Stimulated activated CD4-positive, alpha-beta T cell treated with anti-CD3 and anti-CD28 coated beads, TNF-alpha, amount 100 ng/mL, for 24 hours (primary cell): ENCODE measurements around the gene SVIL.
"Not testable (repeated sequence)": the region's sequence is repeated elsewhere in the genome, so short reads cannot be mapped to it uniquely, and the experiment has no call there.

Experiments used
- DNase-seq, 3 experiments: peaks; one replicate each; pipeline ENCODE4 v3.0.0-alpha.2; 2020; ENCODE audit warnings: low read depth in 3 of 3

Gene SVIL

DNA sequence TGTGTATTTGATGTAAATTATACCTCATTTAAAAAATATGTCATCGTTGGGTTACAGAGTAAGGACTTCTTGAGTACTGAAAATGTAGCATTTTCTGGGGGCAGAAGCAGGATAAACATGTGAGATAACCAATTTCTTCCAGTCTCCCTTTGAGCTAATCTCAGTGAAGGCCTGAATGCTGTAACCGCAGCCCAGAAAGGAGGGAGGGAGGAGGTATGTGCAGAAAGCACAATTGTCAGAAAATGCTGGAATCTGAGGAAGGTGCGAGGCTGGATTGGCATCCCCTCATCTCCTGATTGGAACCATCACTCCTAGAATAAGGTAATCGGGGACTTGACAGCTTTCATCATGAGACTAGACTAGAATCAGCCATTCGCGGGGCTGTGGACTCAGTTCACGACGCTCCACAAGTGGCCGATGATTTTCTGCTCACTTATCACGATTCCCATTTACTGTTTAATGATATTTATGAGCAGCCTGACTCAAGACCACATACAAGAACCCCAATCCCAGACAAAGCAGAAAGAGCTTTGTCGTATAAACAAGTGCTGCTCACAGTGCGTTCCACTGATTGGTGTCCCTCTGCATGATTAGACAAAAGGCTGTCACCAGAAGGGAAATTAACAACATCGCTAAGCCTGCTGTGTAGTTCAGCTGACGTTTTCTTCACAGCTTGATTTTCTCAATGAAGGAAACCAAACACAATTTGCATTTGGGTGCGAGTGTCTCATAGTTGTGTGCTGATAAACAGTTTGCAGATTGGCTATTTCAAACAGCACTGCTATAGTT, 93.2 kb downstream of the SVIL start:
- DNase-seq = no peak

DNA sequence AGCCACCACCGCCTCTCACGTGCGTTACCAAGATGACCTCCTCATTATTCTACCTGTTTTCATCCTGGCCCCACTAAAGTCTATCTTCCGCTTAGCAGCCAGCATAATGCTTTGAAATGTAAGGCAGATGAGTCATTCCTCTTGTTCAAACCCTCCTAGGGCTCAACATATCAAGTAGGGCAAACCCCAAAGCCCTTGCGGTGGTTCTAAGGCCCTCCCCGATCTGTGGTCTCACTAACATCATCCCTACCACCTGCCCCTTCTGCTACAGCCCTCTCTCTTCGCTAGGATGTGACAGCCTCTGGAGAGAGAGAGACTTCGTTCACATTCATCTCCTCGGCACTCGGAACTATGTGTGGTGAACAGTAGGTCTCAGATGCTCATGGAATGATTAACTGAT, 94.8 kb downstream of the SVIL start:
- no peak for DNase-seq

DNA sequence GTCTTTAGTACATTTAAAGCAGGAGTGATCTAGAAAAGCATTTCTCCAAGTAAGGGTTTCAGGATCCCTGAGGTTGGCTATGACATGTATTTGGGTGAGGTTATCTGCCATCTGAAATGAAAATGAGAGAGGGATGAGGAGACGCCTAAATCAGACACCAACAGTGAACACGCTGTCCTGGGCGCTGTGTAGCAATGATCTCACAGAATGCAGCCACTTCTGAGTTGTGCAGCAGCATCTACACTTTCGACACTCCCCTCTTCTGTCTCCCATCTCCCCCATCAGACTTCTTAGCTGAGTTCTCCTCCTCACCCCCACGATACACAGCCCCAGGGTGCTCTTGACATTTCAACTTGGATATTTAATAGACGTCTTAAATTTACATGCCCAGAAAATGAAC, 95.4 kb downstream of the SVIL start:
- DNase-seq = no peak

DNA sequence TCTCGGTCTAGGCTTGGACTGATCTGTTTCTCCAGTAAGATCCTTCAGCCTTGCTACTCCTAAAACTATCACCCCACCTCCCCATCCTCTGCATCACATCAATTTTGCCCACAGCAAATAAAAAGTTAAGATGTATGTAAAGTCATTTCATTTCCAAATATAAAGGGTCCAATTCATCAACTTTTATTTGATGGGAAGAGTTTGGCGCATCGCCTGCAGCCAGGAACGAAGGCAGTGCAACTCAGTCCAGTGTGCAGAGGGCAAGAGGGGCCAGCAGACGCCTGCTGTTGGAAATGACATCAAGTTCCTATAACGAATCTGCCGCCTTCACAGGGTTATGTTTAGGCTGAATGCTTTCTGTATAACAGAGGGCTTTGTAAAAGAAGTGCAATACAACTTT, 97.0 kb downstream of the SVIL start:
- DNase-seq = no peak

DNA sequence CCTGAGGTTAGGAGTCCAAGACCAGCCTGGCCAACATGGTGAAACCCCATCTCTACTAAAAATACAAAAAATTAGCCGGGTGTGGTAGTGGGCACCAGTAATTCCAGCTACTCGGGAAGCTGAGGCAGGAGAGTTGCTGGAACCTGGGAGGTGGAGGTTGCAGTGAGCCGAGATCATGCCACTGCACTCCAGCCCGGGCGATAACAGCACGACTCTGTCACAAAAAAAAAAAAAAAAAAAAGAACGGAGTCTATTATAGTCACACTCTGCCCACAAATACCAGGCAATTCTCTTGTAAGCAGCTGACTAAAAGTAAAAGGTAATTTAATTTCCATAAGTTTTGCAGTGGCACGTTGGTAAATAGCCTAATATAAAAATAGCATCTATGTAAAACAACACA, 98.1 kb downstream of the SVIL start:
- not testable (repeated sequence) for DNase-seq

DNA sequence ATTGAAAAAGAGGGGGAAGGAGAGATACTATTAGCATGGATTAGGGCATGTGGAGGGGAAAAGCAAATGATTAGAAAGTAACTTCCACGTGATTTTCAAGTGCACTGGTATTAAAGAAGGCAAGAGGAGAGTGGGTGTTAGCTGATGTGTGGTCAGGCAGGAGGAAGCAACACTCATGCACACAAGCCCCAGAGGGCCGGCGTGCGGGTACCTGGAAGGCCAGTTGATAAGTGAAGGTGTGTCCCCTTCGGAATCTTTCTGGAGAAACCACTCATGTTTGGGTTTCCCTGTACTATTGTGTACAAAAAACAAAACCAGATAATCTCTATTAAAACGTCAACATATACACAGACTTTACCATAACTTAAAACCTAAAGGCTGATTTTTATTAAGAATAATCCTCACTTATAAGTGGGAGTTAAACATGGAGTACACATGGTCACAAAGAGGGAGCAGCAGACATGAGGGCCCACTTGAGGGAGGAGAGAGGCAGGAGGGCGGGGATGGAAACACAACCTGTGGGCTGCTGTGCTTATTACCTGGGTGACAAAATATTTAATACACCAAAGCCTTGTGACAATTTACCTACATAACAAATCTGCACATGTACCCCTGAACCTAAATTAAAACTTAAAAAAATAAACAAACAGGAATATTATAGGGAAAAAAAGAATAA, 98.9 kb downstream of the SVIL start:
- no peak for DNase-seq

DNA sequence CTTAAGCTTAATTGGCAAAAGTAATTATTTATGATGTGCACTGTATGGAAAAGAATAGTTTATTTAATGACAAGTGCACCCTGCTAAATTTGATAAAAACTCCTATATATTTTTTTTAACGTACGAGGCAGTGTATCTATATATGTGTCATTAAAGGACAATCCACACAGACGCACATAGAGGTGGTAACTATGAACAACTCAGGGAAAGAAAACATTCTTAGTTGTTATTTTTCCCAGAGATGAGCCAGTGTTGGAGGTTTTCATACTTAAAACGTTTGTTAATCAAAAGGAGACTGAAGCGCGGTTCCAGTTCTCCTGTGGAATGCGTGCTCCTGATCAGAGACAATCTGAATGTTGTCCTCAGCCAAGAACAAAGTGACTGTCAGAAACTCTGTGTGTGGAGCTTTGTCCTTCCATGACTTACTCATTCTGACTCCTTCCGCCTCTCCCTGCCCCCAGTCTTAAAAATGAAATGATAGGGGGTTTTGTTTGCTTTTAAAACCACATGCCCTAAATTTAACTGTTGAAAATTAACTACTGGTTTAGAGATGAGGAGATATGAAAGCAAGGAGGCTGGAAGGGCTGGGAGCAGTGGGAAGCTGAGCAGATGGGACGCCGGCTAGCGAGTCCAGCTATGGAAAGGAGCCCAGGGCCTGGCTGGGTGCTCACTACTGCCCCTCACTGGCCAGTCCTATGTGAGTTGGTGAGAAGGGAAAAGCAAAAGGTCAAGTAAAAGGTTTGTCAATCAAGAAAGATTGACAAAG, 99.6 kb downstream of the SVIL start:
- DNase-seq = no peak

DNA sequence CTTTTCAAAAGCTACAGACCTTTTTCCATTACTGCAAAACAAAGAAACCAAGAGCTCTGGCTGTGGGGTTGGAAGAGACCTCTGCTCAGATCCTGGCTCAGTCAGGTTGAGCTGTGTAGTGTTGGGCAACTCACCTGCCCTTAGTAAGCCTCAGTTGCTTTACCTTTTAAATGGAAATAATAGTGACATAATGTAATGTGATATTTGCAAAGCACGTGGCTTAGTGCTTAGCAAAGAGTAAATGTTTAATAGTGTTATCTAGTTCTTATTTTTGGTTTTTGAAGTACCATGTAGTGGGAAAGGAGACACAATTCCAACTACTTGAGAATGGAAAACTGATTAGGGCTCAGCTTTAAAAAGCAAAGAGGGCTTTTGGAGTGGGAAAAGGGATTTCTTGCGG, 100.2 kb downstream of the SVIL start:
- DNase-seq = no peak

DNA sequence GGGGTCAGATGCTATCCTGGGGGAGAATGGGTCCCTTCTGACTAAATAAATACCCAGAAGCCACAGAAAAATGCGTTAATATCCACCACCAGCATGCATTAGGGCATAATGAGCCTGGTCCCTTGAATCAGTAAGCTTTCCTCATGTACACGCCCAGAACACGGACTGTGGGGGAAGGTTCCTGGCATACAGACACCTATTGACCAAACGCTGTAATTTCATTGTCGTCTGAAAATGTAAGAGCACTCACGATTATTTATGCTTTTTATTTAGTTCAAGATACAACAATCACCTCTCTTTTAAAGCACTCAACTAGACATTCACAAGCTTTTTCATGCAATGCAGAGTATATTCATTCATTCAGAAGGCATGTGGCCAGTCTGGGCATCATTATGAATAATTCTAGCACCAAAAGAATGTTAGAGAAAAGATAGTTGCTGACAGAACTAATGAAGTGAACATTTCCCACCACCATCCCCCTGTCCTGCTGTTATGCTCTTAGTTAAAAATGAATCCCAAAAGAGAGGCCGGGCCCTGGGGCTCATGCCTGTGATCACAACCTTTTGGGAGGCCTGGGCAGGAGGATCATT, 101.0 kb downstream of the SVIL start:
- DNase-seq = no peak

DNA sequence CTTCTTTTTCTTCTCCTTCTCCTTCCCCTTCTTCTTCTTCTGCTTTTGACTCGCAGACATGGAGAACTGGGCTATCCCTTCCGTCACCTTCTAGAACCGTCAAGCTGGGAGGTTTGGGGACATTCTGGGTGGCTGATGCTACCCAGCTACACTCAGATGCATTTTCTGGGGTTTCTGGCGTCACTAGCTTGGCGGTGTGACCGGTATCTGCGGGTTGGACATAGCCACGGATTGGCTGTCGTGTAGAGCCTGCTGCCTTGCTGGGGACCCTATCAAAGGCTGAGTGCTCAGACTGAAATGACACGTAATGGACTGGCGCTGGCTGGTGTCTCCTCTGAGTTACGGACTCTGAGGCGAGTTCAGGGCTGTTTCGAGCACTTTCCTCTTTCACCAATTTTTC, 101.7 kb downstream of the SVIL start:
- no peak for DNase-seq

DNA sequence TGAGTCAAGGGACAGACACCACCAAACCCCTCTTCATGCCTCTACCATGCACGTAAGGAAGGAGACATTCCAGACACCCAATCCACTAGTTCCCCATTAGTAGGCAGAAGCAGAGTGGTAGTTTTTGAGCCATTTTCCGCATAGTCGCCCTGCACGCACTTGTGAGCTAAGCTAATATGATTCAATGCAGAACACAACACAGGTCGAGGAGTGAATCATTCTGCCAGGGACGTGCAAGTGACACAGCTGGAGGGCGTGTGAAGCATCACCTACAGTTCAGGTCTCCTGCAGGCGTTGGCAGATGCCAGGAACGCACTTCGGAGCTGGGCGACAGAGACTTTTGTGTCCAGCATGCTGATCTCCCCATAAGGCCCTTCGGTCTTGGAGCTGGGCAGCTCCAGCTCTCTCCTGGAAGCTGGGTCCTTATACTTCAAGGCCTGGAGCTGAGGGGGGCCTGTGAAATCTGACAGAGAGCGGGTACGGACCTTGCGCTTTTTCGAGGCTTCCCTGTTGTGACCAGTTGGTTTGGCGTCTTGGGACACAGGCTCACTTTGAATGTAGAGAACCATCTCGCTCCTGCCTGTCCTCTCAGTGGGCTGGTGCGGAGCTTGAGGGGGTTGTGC, 102.4 kb downstream of the SVIL start:
- no peak for DNase-seq

DNA sequence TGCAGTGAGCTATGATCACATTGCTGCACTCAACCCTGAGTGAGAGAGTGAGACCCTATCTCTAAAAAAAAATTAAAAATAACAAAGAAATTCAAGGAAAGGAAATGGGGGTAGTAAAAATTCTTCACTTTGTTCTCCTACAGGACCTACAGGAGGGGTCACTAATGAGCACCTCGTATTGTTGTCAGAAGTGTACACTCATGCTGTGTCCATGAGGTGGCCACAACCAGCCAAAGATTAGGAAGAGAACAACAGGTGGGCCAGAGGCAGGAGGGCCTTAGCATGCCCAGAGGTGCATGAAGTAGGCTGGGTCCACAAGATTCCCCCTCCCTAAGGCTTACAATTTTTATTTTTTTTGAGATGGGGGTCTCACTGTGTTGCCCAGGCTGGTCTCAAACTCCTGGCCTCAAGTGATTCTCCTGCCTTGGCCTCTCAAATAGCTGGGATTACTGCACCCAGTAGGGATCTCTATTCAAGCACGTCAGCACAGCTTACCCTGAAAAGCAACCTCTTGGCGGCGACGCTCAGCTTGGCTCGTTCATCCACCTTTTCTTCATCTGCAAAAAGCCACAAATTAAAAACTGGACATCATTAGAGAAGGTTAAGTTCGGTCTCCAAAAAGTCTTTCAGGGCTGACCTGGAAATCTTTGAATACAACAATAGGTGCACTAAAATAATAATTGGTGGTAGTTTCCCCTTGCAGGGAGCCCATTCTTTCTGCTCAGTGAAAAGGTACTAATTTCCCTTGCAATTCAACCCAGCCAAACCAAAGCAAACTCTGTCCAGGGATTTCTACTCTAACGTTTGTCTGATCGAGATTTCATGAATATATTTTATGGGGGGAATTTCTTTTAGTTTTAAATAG, 104.4 kb downstream of the SVIL start:
- no peak for DNase-seq

DNA sequence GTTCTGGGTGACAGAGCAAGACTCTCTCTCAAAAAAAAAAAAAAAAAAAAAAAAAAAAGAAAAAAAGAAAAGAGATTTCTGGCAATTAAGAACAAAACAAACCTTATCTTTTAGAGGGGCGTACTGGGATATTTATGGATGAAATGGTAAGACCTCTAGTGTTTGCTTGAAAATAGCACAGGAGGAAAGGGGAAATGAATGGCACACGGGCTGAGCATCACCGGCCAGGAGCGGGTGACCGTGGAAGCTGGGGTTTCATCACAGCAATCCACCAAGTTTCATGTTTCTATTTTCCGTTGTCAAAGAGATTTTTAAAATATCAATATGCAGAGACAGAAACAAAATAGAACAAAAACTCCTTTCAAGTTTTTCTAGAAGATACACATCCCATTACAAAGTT, 105.6 kb downstream of the SVIL start:
- no peak for DNase-seq

DNA sequence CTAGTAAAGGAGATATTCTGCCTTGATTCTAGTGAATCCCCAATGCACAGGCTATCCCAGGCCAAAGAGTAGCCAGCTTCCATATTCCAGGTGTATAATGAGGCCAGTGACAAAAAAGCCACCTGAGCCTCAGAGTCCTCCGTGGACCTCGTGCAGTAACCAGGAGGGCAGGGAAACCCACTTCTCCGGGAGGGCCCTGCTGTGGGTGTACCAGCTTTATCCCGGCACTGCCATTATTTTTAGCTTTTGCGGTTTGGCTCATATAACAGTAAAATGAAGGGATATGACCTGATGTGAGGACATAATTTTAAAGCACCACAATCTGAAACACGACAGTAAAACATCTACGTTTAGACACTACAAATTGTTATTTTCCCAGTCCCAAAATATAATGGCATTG, 109.0 kb downstream of the SVIL start:
- no peak for DNase-seq

DNA sequence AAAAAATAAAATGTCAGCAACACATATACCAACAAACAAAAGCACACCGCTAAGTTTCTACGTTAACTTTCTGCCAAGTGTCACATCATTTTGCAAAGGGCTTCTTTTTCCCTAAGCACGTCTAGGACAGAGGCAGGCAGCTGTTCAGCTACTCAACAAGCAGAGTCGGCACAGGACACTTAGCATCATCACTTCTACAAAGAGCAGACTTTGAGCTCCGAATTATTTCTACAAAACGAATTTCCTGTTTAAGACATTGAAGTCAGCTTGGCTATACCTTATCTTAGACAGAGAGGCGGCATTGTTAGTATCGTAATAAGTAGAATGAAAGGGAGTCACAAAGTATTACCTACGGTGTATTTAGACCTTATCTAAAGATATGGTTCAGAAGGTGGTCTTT, 110.1 kb downstream of the SVIL start:
- no peak for DNase-seq

DNA sequence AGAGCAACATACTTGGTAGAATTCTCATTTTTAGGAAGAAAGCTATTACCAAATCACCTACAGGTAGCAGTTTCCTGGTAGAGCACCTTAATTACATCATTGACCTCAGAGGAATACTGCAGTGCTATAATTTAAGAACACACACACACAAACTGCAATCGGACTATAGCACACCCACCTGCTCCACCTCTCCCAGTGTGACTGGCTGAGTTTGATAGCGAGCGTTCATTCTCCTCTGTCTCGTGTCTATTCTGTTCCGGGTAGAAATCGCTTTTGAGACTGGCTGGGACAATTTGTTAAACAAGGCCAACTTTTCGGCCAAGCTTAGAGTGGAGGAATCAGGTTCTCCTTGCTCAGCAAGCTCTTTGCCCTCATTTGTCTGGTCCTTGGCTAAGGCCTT, 110.5 kb downstream of the SVIL start:
- DNase-seq = no peak

DNA sequence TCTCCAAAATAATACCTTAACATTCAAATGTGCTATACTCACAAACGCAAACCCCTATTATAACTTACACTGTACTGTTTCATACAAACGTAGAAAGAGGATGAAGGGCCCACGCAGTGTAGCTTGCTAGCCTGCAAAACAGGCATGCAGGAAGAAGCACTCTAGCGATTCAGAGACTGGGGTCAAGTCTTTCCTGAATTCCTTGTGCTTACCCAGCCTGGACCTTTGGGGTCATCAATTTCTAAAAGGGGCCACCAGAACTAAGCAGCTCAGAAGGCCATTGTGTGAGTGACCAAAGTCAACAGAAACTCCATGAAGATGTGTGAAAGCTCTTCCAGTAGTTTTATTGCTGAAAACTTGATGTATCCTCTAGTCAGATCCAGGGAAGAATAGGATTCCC, 111.9 kb downstream of the SVIL start:
- DNase-seq = no peak

DNA sequence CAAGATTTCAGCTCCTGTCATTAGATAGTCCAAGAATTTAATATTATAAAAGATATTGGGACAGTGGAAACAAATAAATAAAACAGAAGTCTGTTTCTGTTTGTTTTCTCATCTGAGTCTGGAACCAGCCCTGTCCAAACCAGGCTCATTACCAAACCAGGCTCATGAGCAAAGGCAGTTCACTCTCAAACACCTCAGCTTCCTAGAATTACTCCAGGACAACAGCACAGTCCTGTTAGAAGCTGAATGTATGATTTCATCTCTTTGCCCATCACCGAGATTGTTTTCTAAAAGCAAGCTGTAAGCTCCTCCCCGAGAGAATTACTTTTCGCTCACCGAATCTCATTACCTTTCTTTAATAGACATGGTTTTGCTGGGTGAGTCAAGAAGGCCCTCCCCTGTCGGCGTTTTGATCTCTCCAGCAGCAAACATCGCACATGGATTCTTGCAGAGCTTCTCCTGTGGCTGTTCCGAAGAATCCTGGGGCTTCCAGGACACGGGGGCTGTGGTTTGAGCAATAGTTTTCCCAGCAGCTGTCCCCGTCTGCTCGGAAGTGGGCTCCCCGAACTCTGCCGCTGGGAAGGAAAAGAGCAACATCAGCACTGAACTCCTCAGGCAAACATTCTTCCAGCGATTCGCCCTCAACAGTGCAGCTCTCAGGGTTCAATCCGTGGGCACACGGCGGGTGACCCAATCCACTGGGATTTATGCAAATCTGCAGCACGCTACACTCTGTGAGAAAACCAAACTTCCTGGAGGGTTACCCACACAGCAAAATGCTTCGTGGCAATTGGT, 112.5 kb downstream of the SVIL start:
- DNase-seq = no peak

DNA sequence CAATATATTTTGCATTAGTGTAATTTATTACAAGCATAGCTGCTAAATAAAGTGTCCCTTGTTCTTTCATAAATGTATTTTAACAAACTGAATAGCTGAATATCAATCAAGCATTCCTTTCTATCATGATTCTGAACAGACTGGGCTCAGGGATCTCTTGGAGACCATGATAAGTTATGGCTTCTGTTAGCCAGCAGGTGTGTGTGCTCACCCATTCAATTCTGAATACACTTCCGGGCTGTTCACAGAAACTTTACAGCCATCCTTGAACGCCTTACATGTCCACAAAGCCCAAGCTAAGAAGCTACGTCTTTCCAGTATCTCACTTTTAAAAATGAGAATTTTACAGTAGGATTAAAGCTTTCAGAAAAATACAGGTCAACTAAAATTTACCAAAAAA, 115.1 kb downstream of the SVIL start:
- DNase-seq = no peak

DNA sequence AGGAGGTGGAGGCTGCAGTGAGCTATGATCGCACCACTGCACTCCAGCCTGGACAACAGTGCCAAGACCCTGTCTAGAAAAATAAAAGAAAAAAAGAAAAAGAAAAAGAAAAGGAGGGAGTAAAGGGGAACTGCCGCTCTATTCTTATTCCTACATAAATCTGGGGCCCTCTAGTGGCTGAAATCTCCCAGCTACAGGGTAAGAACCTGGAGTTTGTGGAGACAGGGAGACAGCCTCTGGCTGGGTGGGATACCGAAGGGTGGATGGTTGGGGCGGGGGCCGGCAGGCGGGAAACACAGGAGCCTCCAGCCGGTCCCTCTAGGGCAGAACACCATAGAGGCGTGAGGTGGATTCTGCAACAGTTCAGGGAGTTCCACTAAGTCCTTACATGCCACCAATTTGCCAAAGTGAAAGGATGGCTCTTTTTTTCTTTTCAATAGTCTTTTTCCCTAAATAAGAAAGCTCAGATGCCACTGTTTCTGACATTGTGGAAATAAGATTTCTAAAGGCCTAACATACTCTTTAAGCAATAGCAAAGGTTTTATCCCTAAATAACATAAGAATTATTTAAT, 117.3 kb downstream of the SVIL start:
- DNase-seq = no peak
